Subcutaneous abdominal adipose tissue (tissue), 5 donors: Measurements from ENCODE around the gene KIZ.

ENCODE experiments used
- H3K27ac ChIP-seq: one replicate; pipeline ENCODE4 v1.7.0; 2013; ENCODE audit warnings: low read depth, mild to moderate bottlenecking, inconsistent platforms, low read length, moderate library complexity
- H3K27me3 ChIP-seq, 5 donors: one replicate each; pipeline ENCODE4 v1.7.0; 2013; ENCODE audit warnings: low read length in 5 of 5, inconsistent platforms in 1 of 5; ENCODE audit not compliant: control insufficient read depth in 5 of 5, insufficient read depth in 4 of 5
- H3K36me3 ChIP-seq, 5 donors: one replicate each; pipeline ENCODE4 v1.7.0; 2013; ENCODE audit warnings: low read length in 5 of 5; ENCODE audit not compliant: control insufficient read depth in 5 of 5, insufficient read depth in 5 of 5
- H3K4me1 ChIP-seq, 5 donors: one replicate each; pipeline ENCODE4 v1.7.0; 2013; ENCODE audit warnings: low read length in 5 of 5, mild to moderate bottlenecking in 3 of 5, moderate library complexity in 1 of 5; ENCODE audit not compliant: control insufficient read depth in 5 of 5, insufficient read depth in 5 of 5
- H3K4me3 ChIP-seq, 5 donors: one replicate each; pipeline ENCODE4 v1.7.0; 2013; ENCODE audit warnings: low read length in 5 of 5, low read depth in 1 of 5
- H3K9ac ChIP-seq, 5 donors: one replicate each; pipeline ENCODE4 v1.7.0; 2013; ENCODE audit warnings: low read length in 5 of 5, mild to moderate bottlenecking in 4 of 5, moderate library complexity in 3 of 5
- H3K9me3 ChIP-seq, 5 donors: one replicate each; pipeline ENCODE4 v1.7.0; 2013; ENCODE audit warnings: low read length in 5 of 5; ENCODE audit not compliant: control insufficient read depth in 5 of 5
- donor health status: healthy.
- donor health status: healthy.
- donor health status: healthy.
- donor health status: healthy.
- donor health status: healthy.

The KIZ gene

DNA sequence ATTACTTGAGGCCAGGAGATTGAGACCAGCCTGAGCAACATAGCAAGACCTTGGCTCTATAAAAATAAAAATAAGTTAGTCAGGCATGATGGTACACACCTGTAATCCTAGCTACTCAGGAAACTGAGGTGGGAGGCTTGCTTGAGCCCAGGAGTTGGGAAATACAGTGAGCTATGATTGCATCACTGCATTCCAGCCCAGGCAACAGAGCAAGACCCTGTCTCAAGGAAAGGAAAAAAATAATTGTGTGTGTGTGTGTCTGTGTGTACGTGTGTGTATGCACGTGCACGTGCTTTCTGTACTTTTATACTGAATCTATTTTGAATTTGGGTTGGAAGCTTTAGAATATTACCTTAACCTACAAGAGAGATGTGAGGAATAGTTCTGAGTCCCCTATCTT, 58.9 kb downstream of the KIZ start:
- Histone ChIP-seq H3K27ac (no peak overlapping the region), H3K4me3 (no peak overlapping the region), H3K9ac (no peak overlapping the region), H3K4me1 (peaks cover 0 to 17% (median 11%) of the 10 kb centered on the region in 5 donors), H3K27me3 (no peaks in the 10 kb centered on the region), H3K9me3 (no peaks in the 10 kb centered on the region), H3K36me3 (peaks cover 0 to 7% (median 0%) of the 10 kb centered on the region in 5 donors)

GRCh38 chr20:21185849-21186248, 60.0 kb downstream of the KIZ start:
- Histone ChIP-seq H3K36me3 (peaks cover 0 to 7% (median 0%) of the 10 kb centered on the region in 5 donors), H3K4me3 (no peak overlapping the region), H3K27me3 (no peaks in the 10 kb centered on the region)

DNA sequence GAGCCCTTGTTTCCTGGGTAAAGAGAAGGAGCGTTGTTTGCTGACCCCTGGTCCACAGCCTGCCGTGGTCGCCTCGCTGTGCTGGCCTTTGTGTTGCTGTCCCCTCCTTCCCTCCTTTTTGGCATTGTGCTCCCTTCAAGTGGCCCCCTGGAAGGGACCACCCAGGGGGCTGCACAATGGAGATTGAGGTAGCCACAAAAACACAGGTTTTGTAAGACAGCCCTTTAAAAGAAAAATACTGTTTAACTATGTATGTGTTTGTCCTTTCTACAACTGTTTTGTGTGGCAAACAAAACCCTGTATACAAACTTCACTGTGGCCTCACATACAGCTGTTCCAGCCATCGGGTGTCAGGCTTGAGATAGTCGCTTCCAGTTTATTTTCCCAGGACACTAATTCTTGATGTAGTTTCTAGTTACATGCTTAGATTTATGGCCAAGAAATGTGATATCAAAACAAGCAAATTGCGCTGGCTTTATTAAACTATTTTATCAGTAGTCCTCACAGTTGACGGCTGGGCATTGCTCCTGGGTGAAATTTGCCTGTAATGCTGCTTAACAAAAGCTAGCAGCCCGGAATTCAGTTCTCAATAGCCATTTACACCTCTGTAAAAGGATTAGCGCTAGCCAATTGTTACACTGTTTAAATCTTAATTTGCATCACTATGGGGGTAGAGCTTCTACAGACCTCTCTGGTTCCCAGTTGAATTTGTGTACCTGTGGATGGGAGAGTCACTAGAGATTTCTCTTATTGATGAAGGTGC, 64.1 kb downstream of the KIZ start:
- Histone ChIP-seq H3K27ac (no peak overlapping the region), H3K4me3 (no peak overlapping the region), H3K9ac (no peak overlapping the region), H3K9me3 (no peaks in the 10 kb centered on the region), H3K36me3 (peaks cover 0 to 7% (median 0%) of the 10 kb centered on the region in 5 donors), H3K27me3 (no peaks in the 10 kb centered on the region), H3K4me1 (no peaks in the 10 kb centered on the region)

More at GRCh38 chr20:21185849-21186248, 60.0 kb downstream of the KIZ start:
- Histone ChIP-seq H3K9ac (no peak overlapping the region), H3K4me1 (peaks cover 0 to 12% (median 10%) of the 10 kb centered on the region in 5 donors), H3K27ac (no peak overlapping the region), H3K9me3 (no peaks in the 10 kb centered on the region)

DNA sequence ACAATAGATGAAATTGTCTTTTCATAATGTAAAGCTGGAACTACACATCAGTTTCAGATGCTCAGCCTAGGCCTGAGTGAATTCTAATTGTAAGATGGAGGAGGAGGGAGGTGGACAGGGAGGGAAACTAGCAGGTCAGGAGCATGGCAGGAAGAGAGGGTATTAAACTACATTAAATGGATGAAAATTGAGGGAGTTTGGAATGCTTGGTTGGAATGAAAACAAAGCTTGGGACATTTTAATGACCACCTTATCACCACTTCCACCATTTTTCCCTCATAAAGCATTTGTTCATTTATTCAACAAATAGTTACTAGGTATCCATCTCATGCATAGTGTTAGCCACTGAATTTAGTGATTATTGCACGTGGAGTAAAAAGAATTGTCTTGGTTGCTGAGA, 65.0 kb downstream of the KIZ start:
- Histone ChIP-seq H3K27me3 (no peaks in the 10 kb centered on the region), H3K36me3 (peaks cover 0 to 7% (median 2%) of the 10 kb centered on the region in 5 donors), H3K9me3 (no peaks in the 10 kb centered on the region), H3K4me1 (no peaks in the 10 kb centered on the region), H3K4me3 (no peak overlapping the region), H3K27ac (no peak overlapping the region), H3K9ac (no peak overlapping the region)

DNA sequence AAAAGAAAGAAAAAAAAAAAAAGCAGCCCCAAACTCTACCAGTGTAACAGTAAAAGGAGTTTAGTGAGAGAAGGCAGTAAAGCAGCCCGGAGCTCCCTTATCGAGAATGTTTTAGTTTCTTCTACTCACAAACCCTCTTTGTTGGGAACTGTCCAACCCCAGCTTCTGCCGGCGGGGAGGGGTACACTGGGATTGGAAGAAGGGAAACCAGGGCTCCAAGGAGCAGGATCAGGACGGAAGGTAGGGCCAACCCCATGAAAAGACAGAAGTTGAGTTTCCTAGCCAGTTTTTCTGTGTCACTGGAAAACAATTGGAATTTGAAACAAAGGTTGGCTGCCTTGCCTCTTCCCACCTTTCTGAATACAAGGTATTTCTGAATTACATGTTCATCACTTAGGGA, 66.0 kb downstream of the KIZ start:
- Histone ChIP-seq H3K4me3 (no peak overlapping the region), H3K9ac (no peak overlapping the region), H3K27ac (no peak overlapping the region), H3K4me1 (no peaks in the 10 kb centered on the region), H3K36me3 (peaks cover 0 to 7% (median 3%) of the 10 kb centered on the region in 5 donors), H3K27me3 (no peaks in the 10 kb centered on the region), H3K9me3 (no peaks in the 10 kb centered on the region)

- no peak overlapping the region for H3K4me3 ChIP-seq
- H3K36me3 ChIP-seq = peaks cover 0 to 9% (median 6%) of the 10 kb centered on the region in 5 donors
- no peaks in the 10 kb centered on the region for H3K9me3 ChIP-seq
- no peak overlapping the region for H3K27ac ChIP-seq
- no peaks in the 10 kb centered on the region for H3K4me1 ChIP-seq
- H3K27me3 ChIP-seq = no peaks in the 10 kb centered on the region
- no peak overlapping the region for H3K9ac ChIP-seq
These were observed 76.4 kb downstream of the KIZ start for GRCh38 chr20:21202259-21202658.

GRCh38 chr20:21203088-21203656, 77.3 kb downstream of the KIZ start:
- H3K27me3 ChIP-seq = no peaks in the 10 kb centered on the region
- H3K27ac ChIP-seq = no peak overlapping the region
- H3K4me1 ChIP-seq = no peaks in the 10 kb centered on the region
- no peak overlapping the region for H3K9ac ChIP-seq
- H3K36me3 ChIP-seq = peaks cover 0 to 9% (median 6%) of the 10 kb centered on the region in 5 donors
- no peak overlapping the region for H3K4me3 ChIP-seq
- no peaks in the 10 kb centered on the region for H3K9me3 ChIP-seq

GRCh38 chr20:21206584-21206983, 80.7 kb downstream of the KIZ start:
- Histone ChIP-seq H3K4me1 (no peaks in the 10 kb centered on the region), H3K27ac (no peak overlapping the region), H3K9me3 (no peaks in the 10 kb centered on the region), H3K4me3 (no peak overlapping the region), H3K27me3 (no peaks in the 10 kb centered on the region), H3K36me3 (peaks cover 0 to 11% (median 9%) of the 10 kb centered on the region in 5 donors), H3K9ac (no peak overlapping the region)

- H3K9ac ChIP-seq = no peak overlapping the region
- no peak overlapping the region for H3K27ac ChIP-seq
- H3K4me1 ChIP-seq = no peaks in the 10 kb centered on the region
- no peaks in the 10 kb centered on the region for H3K9me3 ChIP-seq
- no peaks in the 10 kb centered on the region for H3K27me3 ChIP-seq
- H3K4me3 ChIP-seq = no peak overlapping the region
- H3K36me3 ChIP-seq = peaks cover 0 to 15% (median 12%) of the 10 kb centered on the region in 5 donors
These were observed 83.1 kb downstream of the KIZ start for GRCh38 chr20:21208999-21209398.

- H3K27ac ChIP-seq = no peak overlapping the region
- no peak overlapping the region for H3K9ac ChIP-seq
- H3K36me3 ChIP-seq = peaks cover 3 to 15% (median 15%) of the 10 kb centered on the region in 5 donors
- H3K27me3 ChIP-seq = no peaks in the 10 kb centered on the region
- no peaks in the 10 kb centered on the region for H3K9me3 ChIP-seq
- H3K4me3 ChIP-seq = no peak overlapping the region
- no peaks in the 10 kb centered on the region for H3K4me1 ChIP-seq
These were observed 83.8 kb downstream of the KIZ start for GRCh38 chr20:21209668-21210067.
